Gastroesophageal sphincter (tissue), 3 donors: Measurements from ENCODE around the gene CDRT4.

Experiments used
- EP300 ChIP-seq: sonication (generic); formaldehyde crosslinking; IDR thresholded peaks from one replicate; pipeline ENCODE4 v1.6.1; 2017; ENCODE audit warnings: antibody characterized with exemption, mild to moderate bottlenecking
- POLR2A ChIP-seq, 2 donors: fragments of 450-650 bp; IDR thresholded peaks; one replicate each; pipeline ENCODE4 v1.6.1; 2017; ENCODE audit warnings: antibody characterized with exemption in 2 of 2, mild to moderate bottlenecking in 2 of 2, moderate library complexity in 1 of 2
- POLR2AphosphoS5 ChIP-seq: sonication (generic); formaldehyde crosslinking; IDR thresholded peaks from one replicate; pipeline ENCODE4 v1.6.1; 2017; ENCODE audit warnings: antibody characterized with exemption
- TF ChIP-seq, protein P1 (sequence below), 4 experiments: fragments of 200-600 bp in 2 of 4; fragments of 450-650 bp in 2 of 4; sonication (generic) in 1 of 4; IDR thresholded peaks; one replicate each; pipeline ENCODE4 v1.5.1; 2017 to 2019; ENCODE audit warnings: antibody characterized with exemption in 4 of 4, mild to moderate bottlenecking in 2 of 4, moderate library complexity in 2 of 4

DNA sequence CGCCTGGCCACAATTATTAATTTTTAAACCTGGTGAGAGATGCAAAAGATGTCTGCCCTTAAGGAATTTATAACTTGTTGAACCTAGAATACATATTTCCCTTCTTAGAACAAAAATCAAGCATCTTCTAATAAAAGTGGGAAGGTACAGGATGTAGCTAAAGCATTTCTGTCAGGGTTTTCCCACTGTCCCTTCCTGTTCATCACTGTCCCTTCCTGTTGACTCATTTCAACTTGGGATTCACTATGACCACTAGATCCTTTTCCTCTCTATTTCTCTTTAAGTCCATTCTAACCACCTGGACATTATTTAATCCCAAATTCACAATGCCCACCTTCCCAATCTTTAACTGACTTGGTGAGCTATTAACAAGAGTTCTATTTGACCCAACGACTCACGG lies 33.9 kb upstream of the CDRT4 start:
- TF ChIP-seq, protein P1, sequence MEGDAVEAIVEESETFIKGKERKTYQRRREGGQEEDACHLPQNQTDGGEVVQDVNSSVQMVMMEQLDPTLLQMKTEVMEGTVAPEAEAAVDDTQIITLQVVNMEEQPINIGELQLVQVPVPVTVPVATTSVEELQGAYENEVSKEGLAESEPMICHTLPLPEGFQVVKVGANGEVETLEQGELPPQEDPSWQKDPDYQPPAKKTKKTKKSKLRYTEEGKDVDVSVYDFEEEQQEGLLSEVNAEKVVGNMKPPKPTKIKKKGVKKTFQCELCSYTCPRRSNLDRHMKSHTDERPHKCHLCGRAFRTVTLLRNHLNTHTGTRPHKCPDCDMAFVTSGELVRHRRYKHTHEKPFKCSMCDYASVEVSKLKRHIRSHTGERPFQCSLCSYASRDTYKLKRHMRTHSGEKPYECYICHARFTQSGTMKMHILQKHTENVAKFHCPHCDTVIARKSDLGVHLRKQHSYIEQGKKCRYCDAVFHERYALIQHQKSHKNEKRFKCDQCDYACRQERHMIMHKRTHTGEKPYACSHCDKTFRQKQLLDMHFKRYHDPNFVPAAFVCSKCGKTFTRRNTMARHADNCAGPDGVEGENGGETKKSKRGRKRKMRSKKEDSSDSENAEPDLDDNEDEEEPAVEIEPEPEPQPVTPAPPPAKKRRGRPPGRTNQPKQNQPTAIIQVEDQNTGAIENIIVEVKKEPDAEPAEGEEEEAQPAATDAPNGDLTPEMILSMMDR (IDR thresholded peaks at IDR 0.05), result no peak
- TF ChIP-seq EP300, result no peak
- no peak for TF ChIP-seq POLR2A (IDR thresholded peaks at IDR 0.05)
- TF ChIP-seq POLR2AphosphoS5, result no peak
